NCI-H1105 (cell line): Measurements from ENCODE around the gene TPPP2.

ENCODE experiments used
- DNase-seq: peaks from one replicate; lab custom pipeline; 2025; lab: John Stamatoyannopoulos, UW

TPPP2 gene

DNA sequence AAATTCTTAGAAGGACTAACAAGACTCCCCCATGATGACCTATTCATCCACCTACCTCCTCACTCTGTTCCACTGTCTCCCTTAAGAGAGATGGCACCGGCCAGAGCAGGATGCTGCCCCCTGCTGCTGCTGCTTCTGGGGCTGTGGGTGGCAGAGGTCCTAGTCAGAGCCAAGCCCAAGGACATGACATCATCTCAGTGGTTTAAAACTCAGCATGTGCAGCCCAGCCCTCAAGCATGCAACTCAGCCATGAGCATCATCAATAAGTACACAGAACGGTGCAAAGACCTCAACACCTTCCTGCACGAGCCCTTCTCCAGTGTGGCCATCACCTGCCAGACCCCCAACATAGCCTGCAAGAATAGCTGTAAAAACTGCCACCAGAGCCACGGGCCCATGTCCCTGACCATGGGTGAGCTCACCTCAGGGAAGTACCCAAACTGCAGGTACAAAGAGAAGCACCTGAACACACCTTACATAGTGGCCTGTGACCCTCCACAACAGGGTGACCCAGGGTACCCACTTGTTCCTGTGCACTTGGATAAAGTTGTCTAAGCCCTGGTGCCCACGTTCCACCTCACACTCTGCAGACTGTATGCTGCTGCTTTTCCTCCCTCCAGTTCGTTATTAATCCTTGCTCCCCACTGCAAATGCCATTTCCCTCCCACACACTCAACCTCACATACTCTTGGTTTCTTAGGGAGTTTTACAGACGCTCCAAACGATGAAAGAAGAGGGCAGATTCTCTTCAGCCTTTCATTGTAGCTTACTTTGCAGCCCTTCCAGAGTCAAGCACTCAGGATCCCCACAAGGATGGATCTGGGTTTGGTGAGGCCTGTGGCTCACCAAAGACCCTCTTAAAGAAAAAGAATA, 28.0 kb downstream of the TPPP2 start, which contains the start of gene RNASE8:
TSS of gene RNASE8 (plus strand) at position 20 of the 873 bp plus-strand sequence. CDS start at position 91, 71 bp downstream.
- DNase-seq, result no peak

DNA sequence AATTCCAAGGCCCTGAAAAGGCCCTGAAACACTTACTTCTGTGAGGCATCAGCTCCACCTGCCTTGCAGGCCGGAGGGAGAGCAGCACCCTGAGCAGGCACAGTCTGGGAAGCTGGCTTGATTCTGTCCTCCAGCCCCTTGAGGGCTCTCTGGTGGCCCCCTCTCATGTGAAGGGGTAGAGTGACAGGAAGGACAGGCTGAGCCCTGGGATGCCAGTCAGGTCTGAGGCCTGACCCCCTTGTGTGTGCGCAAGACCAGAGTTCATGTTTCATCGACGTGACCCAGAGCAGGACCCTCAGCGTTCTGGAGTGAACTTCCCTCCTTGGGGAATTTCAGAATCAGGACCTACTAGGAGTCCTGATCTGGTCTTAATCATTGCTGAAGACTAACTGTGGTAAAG, 28.9 kb downstream of the TPPP2 start:
- no peak for DNase-seq

DNA sequence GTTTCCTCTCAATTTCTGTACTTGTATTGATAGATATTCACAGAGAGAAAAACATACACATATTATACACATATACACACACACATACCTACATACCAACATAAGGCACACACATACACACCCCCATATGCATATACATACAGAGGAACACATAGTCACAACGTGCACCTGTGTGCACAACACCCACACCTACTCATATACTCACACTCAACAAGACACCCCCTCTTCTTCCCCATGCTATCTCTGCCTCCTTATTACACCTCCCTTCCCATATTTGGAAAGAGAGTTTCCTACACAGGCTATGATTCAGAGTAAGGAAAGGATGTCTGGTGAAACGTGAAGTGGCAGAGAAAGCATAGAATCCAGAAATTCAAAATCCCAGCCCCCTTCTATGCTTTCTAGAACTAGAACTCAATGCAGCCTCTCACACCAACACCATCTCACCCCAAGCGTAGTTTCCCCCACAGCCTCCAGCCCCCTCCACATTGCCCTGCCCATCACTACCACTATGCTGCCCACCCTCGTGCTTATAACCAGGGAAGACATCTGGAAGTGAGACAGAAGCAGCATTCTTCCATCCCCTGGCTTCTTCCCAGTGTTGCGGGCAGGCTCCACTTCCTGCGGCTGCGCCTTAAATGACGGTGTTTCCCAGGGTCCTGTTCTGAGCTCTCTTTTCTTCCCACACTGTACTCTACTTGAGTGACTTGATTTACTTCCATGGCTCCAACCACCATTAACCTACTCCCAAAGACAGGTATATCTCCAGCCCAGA, 30.0 kb downstream of the TPPP2 start:
- DNase-seq, result no peak

DNA sequence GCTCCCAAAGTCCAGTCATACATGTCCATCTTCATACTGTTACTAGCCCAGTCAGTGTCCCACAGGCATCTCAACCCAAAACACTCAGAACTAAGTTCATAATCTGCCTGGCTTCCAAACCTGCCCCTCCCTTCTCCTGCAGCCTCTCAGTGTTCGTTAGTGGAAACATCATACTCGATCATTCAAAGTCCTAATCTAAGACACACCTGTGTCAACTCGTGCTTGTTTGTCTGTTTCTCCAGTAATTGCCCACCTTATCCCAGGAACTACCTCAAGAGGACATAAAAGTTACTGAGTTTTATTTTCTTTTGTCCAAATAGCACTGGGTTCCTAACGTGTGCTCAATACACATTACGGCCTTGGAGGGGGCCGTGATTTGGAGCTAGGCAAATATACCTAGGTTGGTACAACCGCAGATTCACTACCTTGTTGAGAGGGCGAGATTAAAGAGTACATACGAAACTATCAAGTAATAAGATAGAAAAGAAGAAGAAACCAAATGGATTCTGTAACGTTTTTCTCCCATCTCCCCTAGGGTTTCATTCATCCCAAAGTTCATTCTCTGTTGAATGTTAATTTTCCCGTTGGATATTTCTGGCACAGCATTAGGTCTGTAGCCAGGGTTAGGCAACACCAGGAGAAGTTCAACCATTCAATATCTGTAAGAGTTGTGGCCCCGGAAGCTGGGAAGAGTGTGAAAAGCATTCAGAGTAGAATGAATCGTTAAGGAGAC, 30.8 kb downstream of the TPPP2 start:
- DNase-seq, result no peak

DNA sequence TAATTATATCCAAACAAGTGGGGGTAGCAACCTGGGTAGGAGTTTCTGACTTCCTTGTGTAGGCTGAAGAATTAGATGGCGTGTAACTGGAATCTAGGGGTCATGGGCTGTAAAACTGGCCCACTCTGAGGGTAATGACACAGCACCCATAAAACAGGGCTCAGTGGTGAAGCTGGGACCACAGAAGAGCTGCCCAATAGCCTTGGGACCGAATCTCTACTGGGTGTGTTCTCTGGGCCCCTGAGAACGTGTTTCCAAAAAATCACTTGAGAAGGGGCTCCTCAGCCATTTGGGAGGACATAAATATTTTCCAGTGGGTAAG, 31.3 kb downstream of the TPPP2 start:
- DNase-seq, result no peak

DNA sequence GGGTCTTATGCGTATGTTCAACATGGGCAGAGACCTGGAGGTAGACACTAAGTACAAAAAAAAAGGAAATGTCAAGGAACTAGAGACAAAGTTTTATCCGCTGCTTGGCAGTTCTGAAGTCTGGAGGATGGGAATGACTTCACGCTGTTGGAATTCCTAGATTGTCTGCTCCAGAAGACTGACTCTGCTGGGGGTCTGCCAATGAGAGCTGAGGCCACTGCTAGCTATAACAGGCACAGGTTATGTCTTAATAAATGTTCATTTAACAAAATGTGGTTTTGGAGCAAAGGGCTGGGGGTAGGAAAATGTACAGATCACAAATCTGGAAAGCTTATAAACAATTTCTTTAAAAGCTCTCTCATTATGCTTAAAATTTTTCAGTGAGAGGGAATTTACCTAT, 33.5 kb downstream of the TPPP2 start:
- DNase-seq, result no peak

DNA sequence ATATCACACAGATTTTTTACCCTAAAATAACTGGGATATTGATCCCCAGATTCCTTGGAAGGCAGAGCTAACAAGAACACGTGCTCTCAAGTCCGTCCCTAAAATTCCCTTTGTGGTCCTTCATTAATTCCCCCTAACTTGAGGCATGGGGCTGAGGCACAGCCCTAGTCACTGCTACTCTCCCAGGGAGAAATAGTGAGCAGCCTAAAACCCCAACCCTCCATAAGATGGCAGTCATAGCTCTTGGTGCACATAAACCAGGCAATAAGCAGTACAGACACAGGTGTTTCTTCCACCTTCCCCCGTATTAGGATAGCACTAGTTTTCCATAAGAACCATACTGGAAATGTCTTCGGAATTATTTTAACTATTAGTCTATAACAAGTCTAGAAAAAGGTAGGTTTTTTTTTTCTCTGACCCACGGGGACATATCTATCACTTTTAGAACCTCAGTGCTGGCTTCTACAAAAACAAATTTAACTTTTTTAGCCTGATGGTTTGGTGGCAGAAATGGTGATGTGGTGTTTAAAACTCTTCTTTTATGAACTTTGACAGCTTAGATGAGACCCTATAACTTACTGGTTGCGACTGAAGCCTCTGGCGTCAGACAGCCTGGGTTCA, 37.0 kb downstream of the TPPP2 start:
- DNase-seq, result peak; percentile 8

DNA sequence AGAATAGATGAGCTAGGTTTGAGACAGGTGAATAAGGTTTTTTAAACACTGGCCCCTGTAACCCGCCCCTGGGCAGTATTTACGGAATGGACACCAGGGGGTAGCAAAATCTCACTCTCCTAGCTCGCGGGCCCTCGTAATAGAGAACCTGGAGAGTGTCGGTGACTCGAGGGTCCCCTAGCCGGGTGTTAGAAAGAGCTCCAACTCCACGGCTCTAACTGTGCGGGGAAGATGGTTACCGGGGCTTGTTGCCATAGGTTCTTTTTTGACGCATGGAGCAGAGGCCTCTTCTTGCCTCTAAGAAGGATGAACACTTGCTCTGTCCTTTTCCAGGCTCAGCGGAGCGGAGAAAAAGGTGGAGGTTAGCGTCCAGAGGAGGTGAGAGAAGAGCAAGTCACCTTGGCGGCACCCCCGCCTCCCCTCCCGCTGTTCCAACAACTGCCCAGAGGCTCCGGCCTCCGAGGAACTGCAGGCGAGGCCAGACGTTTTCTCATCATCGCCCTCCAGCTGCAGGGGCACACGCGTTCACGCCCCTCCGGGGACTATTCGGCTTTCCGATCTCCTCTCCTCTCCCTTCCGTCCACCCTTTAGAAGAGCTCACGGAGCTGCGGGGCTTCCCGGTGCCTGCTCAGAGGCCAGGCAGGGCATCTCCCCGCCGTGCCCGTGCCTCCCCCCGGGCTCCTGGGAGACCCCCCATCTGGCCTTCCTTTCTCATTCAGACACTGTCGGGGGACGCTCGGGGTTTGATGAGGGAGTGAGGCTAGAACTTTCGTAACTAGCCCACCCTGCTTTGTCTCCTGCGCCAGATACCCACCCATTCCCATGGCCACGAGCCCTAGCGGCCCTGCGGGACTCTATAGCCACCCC, 38.7 kb downstream of the TPPP2 start:
- peak; percentile 78 for DNase-seq

DNA sequence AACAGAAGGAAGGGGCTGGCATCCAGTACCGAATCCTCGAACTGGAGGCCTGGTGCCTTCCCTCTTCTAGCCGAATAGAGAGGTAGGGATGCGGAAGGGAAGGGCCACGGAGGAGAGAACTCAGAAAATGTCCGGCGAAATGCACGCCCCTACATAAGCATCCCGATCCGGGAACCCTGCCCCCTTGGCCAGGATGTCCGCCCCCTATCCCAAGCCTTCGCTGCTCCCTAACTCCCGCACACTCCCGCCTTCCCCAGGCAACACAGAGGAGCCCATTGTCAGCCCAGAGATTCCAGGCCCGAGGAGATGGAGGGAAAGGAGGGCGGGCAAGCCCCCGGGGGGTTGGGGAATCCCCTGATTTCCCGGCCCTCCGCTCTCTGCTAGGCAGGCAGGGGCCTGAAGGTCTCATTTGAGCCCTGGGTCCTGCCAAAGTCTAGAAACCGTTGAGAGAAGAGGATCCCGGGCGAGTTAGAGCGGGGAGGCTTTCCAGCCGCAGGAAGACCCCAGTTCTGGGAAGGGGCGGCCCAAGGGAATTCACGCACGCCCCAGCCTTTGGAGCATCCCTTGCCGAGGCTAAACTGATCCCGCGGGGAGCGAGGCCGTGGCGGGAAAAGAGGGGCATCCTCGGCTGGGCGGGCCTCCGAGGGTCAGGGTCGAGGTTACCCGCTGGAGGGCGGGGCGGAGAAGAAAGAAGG, 39.5 kb downstream of the TPPP2 start:
- DNase-seq, result peak; percentile 45

DNA sequence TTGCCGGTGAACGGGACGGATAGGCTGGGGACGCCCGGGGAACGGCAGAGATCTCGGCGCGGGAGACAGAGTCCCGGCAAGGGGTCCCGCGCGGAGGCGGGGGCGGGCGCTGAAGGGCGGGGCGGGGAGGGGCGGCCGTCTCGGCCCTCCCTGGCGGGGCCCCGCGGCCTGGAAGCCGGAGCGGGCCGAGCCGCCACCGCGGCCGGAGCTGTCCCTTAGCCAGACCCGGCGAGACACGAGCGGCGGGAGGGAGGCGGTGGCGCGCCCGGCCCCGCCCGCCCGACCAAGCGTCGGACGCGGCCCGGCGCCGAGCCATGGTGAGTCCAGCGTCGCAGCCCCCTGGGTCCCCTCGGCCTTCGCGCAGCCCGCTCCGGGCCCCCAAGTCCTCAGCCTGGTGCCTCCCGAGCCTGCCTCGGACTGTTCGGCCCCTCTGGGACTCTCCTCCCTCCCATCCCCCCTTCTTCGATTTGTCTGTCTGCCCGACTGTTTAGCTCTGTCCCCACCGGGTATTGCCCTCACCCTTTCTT, 40.1 kb downstream of the TPPP2 start, which contains the start of gene ARHGEF40:
TSS of gene ARHGEF40 (plus strand) at position 222 of the 527 bp plus-strand sequence. CDS start at position 315, 93 bp downstream.
- peak; percentile 35 for DNase-seq

DNA sequence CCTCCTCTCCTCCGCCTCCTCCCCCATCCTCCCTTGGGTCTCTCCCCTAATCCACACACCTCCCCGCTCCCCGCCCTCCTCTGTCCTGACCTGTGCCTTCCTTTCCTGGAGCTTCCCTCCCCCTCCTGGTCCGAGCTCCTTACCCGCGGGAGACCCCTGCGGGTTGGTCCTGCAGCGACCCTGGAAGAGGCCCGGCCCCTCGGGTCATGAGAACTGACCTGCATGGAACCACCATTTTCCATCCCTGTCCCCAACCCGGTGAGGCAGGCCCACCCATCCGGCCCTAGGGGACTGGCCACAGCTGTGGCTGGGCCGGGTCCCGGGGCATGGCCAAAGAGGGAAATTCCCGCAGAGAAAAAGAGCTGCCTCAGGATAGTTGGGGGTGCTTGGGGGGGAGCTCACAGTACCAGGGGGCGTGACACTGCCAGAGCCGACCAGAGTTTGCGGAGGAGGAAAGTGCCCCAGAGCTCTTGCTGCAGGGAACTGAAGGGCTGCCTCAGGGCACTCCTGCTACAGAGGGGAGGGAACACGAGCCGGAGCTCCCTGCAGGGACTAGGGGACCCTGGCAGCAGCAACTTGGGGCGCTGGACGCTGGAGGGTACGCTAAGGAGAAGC, 40.7 kb downstream of the TPPP2 start:
- DNase-seq, result peak; percentile 40

DNA sequence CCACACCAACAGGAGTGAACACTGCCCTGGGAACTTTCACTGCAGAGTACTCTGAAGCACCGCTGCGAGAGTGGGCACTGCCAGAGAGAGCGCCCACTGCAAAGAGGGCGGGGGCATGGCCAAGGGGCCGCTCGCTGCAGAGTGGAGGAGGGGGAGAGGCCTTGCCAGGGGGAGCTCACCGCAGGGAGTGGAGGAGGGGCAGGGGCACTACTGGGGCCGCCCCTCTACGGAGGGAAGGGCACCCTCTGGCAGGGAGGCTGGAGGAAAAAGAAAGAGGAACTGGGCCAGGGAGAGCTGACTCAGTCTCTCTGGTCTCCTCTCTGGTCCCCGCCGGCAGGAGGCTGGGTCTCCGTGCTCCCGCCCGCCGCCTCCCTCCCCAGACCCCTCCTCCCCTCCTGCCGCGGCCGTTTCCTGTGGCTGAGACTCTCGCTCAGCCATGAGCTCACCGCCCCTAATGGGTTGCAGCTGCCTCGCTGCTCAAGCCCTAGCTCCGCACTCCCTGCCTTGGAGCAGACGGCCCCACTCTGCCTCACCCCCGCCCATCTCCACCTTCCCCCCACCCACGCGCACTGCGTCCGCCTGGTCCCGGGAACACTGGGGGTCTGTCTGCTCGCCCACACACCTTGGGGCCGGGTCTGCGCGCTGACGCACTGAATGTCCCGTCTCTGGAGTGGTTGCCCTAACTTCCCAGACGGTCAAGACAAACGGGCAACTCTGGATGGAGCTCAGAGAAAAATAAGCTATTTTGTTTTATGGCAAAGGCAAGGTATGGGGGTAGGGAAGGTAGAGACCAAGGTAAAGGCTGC, 41.4 kb downstream of the TPPP2 start:
- peak; percentile 76 for DNase-seq

DNA sequence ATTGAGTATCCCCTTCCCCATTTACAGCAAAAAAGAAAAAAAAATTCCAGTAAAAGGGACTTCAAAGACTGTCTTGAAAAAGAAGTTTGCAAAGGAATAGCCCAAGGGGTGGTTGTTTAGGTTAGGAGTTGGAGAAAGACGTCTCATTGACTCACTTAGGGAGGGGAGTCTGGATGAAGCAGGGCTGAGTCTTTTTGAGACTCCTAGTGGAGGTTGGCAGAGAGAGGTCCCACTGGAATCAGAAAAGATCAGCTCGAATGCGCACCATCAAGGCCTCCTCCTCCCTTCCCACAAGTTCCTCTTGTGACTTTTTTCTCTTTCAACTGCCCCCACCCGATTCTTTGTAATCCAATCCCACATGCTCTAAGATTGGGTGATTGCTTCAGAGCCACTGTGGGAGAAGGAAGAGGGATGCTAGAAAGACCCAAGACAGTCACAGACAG, 42.0 kb downstream of the TPPP2 start:
- no peak for DNase-seq

DNA sequence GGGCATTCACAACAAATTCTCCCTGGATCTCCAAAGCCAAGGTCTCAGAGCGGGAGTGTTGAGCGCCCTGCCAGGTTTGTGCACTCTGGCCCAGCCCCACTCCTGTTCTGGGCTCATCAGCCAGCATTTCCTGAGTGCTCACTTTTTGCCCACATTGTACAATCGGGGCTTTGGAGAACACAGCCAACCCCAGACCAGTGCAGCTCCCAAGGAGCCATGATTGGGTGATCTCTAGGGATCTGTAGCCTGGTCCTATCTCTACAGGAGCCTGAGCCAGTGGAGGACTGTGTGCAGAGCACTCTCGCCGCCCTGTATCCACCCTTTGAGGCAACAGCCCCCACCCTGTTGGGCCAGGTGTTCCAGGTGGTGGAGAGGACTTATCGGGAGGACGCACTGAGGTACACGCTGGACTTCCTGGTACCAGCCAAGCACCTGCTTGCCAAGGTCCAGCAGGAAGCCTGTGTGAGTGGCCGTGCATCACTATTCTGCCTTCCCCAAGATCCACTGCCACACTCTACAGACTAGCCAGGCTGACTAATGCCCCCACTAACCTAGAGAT, 42.8 kb downstream of the TPPP2 start:
- no peak for DNase-seq

DNA sequence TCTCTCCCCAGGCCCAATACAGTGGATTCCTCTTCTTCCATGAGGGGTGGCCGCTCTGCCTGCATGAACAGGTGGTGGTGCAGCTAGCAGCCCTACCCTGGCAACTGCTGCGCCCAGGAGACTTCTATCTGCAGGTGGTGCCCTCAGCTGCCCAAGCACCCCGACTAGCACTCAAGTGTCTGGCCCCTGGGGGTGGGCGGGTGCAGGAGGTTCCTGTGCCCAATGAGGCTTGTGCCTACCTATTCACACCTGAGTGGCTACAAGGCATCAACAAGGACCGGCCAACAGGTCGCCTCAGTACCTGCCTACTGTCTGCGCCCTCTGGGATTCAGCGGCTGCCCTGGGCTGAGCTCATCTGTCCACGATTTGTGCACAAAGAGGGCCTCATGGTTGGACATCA, 43.9 kb downstream of the TPPP2 start:
- DNase-seq, result no peak

DNA sequence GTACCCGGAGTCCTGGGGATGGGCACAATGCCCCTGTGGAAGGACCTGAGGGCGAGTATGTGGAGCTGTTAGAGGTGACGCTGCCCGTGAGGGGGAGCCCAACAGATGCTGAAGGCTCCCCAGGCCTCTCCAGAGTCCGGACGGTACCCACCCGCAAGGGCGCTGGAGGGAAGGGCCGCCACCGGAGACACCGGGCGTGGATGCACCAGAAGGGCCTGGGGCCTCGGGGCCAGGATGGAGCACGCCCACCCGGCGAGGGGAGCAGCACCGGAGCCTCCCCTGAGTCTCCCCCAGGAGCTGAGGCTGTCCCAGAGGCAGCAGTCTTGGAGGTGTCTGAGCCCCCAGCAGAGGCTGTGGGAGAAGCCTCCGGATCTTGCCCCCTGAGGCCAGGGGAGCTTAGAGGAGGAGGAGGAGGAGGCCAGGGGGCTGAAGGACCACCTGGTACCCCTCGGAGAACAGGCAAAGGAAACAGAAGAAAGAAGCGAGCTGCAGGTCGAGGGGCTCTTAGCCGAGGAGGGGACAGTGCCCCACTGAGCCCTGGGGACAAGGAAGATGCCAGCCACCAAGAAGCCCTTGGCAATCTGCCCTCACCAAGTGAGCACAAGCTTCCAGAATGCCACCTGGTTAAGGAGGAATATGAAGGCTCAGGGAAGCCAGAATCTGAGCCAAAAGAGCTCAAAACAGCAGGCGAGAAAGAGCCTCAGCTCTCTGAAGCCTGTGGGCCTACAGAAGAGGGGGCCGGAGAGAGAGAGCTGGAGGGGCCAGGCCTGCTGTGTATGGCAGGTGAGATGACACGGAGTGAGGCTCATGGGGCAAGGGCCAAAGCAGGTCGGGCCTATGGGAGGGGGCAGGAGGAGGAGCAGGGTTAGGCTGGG, 44.6 kb downstream of the TPPP2 start:
- DNase-seq, result no peak

DNA sequence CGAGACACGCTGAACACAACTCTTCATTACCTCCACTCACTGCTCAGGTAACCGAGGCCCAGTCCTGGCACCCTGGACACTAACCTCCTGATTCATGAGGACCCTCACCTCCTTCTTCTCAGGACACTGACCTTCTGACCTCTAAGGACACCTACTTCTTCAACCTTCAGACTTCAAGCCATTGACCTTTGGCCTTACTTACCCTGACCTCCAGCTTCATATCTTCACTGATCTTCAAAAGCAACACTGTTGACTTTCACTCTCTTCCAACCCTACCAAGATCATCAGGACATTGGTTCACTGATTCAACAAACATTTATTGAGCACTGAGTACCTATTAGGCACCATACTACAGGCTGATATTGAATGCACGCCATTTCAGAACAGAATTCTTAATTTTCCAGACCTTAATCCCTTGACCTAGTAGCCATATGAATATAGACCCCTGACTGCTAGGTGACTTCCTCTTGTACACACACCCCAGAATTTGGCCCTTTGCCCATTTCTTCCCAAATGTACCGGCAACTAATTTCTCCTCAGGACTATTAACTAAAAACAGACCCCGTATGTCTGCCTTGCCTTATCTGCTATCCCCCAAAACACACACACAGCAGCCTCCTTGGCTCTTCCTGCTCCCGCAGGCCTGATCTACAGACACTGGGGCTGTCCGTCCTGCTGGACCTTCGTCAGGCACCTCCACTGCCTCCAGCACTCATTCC, 45.9 kb downstream of the TPPP2 start:
- no peak for DNase-seq
